Heart right ventricle (tissue), 16 donors: ENCODE measurements around the gene GIMAP5. TPM values are rescaled to one million over a fixed set of nuclear protein-coding genes. Genes with fewer than 3 reads are reported as not detected.
A peak's percentile ranks its signal among the peaks of the same experiment; 100 is the strongest.

Experiments
- ATAC-seq, 8 donors: fragments of 200-7000 bp; cut with Tn5 transposase; one replicate each; pipeline ENCODE4 v1.9.1; 2020; ENCODE audit warnings: mild to moderate bottlenecking in 8 of 8, moderate library complexity in 8 of 8, moderate number of reproducible peaks in 1 of 8
- DNase-seq, 2 donors: peaks; one replicate each; pipeline ENCODE4 v3.0.0-alpha.2; 2020
- H3K27ac ChIP-seq, 10 donors: fragments of 200-600 bp; sonication (generic) in 2 of 10; one replicate each; pipeline versions ENCODE4 v1.5.0 to v1.8.0; 2020 to 2022; ENCODE audit warnings: mild to moderate bottlenecking in 3 of 10
- H3K27me3 ChIP-seq, 7 donors: fragments of 200-600 bp; one replicate each; pipeline ENCODE4 v1.8.0; 2021 to 2022; ENCODE audit warnings: mild to moderate bottlenecking in 2 of 7
- H3K36me3 ChIP-seq, 9 donors: fragments of 200-600 bp; sonication (generic) in 1 of 9; one replicate each; pipeline versions ENCODE4 v1.5.0 to v1.8.0; 2020 to 2022; ENCODE audit warnings: mild to moderate bottlenecking in 2 of 9
- H3K4me1 ChIP-seq, 9 donors: fragments of 200-600 bp; sonication (generic) in 1 of 9; one replicate each; pipeline versions ENCODE4 v1.5.0 to v1.8.0; 2020 to 2022; ENCODE audit warnings: mild to moderate bottlenecking in 4 of 9
- H3K4me3 ChIP-seq, 10 donors: fragments of 200-600 bp; sonication (generic) in 2 of 10; one replicate each; pipeline versions ENCODE4 v1.5.0 to v1.8.0; 2020 to 2022; ENCODE audit warnings: mild to moderate bottlenecking in 7 of 10, moderate library complexity in 2 of 10
- H3K9me3 ChIP-seq, 11 donors: fragments of 200-600 bp in 10 of 11; sonication (generic) in 2 of 11; one replicate each; pipeline versions ENCODE4 v1.5.0 to v1.8.0; 2013 to 2022; ENCODE audit warnings: mild to moderate bottlenecking in 2 of 11, control low read depth in 1 of 11, moderate library complexity in 1 of 11
- WGBS, 2 donors: extraction: QIAGEN DNeasy Blood & Tissue Kit; methylation state at CpG; one replicate each; pipeline ENCODE4 v1.1.7; 2013; ENCODE audit warnings: inconsistent platforms in 1 of 2; 5-methylcytosine and 5-hydroxymethylcytosine counted together
- intact Hi-C, 10 donors: fragments of 100-400 bp; cut with DNase I; formaldehyde crosslinking; loops; one replicate each; pipeline versions ENCODE4 v1.11.1 to v1.14.2; 2022
- polyA plus RNA-seq, 2 donors: library from polyadenylated mRNA; stranded (reverse); fragments of 200-250 nt; gene quantifications; one replicate each; pipeline ENCODE4 v1.2.3, GENCODE V29; 2013
- total RNA-seq, 10 donors: library from RNA; stranded (reverse); fragmentation: NEBNext Ultra II Directional in 3 of 10; extraction: Animal tissue kit (Norgen Biotek cat#: 25700) in 3 of 10; gene quantifications; one replicate each; pipeline versions ENCODE4 v1.2.1 to v1.2.4, GENCODE V29; 2021 to 2023
- TF ChIP-seq, protein P1 (sequence below), 9 donors: fragments of 200-600 bp; sonication (generic) in 2 of 9; IDR thresholded peaks; one replicate each; pipeline versions ENCODE4 v1.5.0 to v1.8.0; 2021 to 2022; ENCODE audit warnings: antibody characterized with exemption in 9 of 9, mild to moderate bottlenecking in 5 of 9, moderate library complexity in 1 of 9
- donor health status: Arrhythmogenic right ventricular cardiomyopathy.
- donor health status: ischemic (EF 13 %, LVEDD 7.1; RV severe dilation, severe dysfunction).
- donor health status: healthy with polysubstance abuse.
- donor health status: DM: no; HTN: yes; CAD: no.
- donor health status: DM: no; HTN: no; CAD: no.
- donor health status: ischemic (EF 25% LVEDD 6.9; RV normal size, moderate dysfunction).
- donor health status: ischemic (EF 25% LVEDD 5.7; RV mildly dilated, moderate dysfunction).
- donor health status: healthy.
- donor health status: DM: yes; HTN: yes; CAD: no.
- donor health status: Ischemic cardiomyopathy.
- donor health status: ischemic (EF 35%, LVEDD 5.7; RV mildly dilated, moderate dysfunction).
- donor health status: nonischemic (EF 11% LVEDD 7.7; RV severe dilation, severe dysfunction).
- donor health status: DM: yes; HTN: yes; CAD: no.
- donor health status: PGD.
- donor health status: ischemic (EF 29% LVEDD 5.4; RV normal size, mild dysfunction).
- donor health status: nonischemic (EF 23%, LVEDD 6.1; RV moderate dilation, normal function).

Gene GIMAP5
- total and polyA plus RNA-seq, 12 donors, result 6.5 to 35.0 (median 14.1) TPM

DNA sequence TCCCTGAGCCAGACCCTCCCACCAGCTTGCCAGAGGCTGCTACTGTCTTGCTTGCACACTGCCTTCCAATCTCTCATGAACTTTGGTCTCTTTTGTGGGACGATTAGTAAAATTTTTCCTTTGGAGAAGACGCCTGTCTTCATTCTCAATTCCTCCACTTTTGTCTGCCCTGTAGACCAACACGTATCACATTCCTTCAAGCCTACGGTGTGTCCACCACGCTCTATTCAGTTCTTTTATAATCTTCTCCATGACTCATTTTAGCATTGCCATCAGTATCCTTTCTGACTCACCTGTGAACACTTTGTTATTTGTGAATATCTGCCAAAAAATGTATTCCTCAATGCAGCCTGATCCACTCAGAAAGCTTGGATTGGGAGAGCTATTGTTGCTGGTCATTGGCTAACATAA lies 1.4 kb downstream of the GIMAP5 start:
- DNase-seq, result no peak
- Histone ChIP-seq H3K36me3 (peaks cover 0 to 38% (median 11%) of the 10 kb centered on the region in 9 donors), H3K9me3 (no peaks in the 10 kb centered on the region), H3K27me3 (no peaks in the 10 kb centered on the region), H3K4me3 (peak overlapping the region; percentile 8 to 68 (median 60)), H3K27ac (peak overlapping the region; percentile 66 to 93 (median 88)), H3K4me1 (peaks cover 4 to 51% (median 42%) of the 10 kb centered on the region in 9 donors)
- TF ChIP-seq, protein P1, sequence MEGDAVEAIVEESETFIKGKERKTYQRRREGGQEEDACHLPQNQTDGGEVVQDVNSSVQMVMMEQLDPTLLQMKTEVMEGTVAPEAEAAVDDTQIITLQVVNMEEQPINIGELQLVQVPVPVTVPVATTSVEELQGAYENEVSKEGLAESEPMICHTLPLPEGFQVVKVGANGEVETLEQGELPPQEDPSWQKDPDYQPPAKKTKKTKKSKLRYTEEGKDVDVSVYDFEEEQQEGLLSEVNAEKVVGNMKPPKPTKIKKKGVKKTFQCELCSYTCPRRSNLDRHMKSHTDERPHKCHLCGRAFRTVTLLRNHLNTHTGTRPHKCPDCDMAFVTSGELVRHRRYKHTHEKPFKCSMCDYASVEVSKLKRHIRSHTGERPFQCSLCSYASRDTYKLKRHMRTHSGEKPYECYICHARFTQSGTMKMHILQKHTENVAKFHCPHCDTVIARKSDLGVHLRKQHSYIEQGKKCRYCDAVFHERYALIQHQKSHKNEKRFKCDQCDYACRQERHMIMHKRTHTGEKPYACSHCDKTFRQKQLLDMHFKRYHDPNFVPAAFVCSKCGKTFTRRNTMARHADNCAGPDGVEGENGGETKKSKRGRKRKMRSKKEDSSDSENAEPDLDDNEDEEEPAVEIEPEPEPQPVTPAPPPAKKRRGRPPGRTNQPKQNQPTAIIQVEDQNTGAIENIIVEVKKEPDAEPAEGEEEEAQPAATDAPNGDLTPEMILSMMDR (IDR thresholded peaks at IDR 0.05), result no peak
- 66 to 75% methylated on average over 5 of the region's 5 CpGs for WGBS, 2 donors
- intact Hi-C loops, result loop anchor here in 6 of 10 donors (2.0 to 10.0 kb wide), 9 partner anchors 16 to 291 kb away; partner anchors contain the start of genes GIMAP6 (in 5 of the 6), GIMAP8 (in 3 of the 6), GIMAP2 (in 1 of the 6) and GIMAP4 (in 1 of the 6)
- peak in 6 of 8 donors; percentile 3 to 55 (median 28) for ATAC-seq

DNA sequence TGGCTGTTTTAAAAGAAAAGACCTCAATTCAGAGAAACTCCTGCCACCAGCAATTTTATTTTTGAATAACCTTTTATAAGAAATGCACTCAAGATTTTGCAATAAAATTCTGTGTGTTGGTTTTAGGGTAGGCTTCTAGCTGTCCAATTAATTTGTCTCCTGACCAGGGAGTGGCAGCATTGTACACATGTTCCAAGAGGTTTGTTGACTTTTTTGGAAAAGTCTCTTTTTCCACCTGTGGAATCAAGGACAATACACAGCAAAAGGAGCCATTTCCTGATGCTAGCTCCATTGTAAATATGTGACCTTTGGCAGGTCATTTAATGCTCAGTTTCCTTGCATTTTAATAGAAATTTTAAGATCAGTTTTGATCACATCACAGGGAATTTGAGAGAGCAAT lies 1.8 kb downstream of the GIMAP5 start:
- Histone ChIP-seq H3K36me3 (peaks cover 0 to 43% (median 11%) of the 10 kb centered on the region in 9 donors), H3K4me3 (peak overlapping the region; percentile 2 to 68 (median 60)), H3K27ac (peak overlapping the region in 9 of 10 donors; percentile 81 to 93 (median 89)), H3K27me3 (no peaks in the 10 kb centered on the region), H3K9me3 (no peaks in the 10 kb centered on the region), H3K4me1 (peaks cover 4 to 55% (median 46%) of the 10 kb centered on the region in 9 donors)
- TF ChIP-seq, protein P1 (IDR thresholded peaks at IDR 0.05), result peak in 7 of 9 donors; percentile 26 to 64 (median 52)
- DNase-seq (no peak), ATAC-seq (peak in 6 of 8 donors; percentile 39 to 73 (median 61))
- intact Hi-C loops, result loop anchor here in 6 of 10 donors (2.0 to 10.0 kb wide), 9 partner anchors 16 to 292 kb away; partner anchors contain the start of genes GIMAP6 (in 5 of the 6), GIMAP8 (in 3 of the 6), GIMAP2 (in 1 of the 6) and GIMAP4 (in 1 of the 6)

DNA sequence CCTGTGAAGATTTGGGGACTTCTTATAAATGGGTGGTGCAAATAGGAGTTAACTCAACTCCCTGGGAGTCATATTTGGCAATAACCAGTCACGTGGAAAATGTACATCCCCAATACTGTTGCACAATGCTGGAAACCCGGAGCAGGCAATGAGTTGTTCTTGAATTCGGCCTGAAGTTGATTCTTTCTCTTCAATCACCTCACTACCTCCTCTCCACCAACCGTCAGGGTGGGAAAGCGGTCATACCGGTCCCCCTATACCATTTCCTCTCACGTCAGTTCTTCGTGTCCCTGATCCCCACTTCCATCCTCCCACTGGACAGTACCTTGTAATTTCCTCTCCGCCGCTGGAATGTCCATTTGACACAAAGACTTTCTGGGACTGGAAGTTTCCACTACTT lies 2.8 kb downstream of the GIMAP5 start:
- DNase-seq (no peak), ATAC-seq (peak in 4 of 8 donors; percentile 39 to 71 (median 55))
- Histone ChIP-seq H3K4me1 (peaks cover 8 to 64% (median 56%) of the 10 kb centered on the region in 9 donors), H3K27me3 (no peaks in the 10 kb centered on the region), H3K4me3 (peak overlapping the region in 9 of 10 donors; percentile 5 to 68 (median 61)), H3K36me3 (peaks cover 0 to 51% (median 11%) of the 10 kb centered on the region in 9 donors), H3K27ac (peak overlapping the region; percentile 19 to 93 (median 88)), H3K9me3 (no peaks in the 10 kb centered on the region)
- intact Hi-C loops, result loop anchor here in 3 of 10 donors (5.0 to 10.0 kb wide), 3 partner anchors 53 to 288 kb away; partner anchors contain the start of genes GIMAP2 (in 1 of the 3) and GIMAP8 (in 1 of the 3)
- WGBS, 2 donors, result 63 to 65% methylated on average over 10 of the region's 10 CpGs
- TF ChIP-seq, protein P1 (IDR thresholded peaks at IDR 0.05), result no peak

DNA sequence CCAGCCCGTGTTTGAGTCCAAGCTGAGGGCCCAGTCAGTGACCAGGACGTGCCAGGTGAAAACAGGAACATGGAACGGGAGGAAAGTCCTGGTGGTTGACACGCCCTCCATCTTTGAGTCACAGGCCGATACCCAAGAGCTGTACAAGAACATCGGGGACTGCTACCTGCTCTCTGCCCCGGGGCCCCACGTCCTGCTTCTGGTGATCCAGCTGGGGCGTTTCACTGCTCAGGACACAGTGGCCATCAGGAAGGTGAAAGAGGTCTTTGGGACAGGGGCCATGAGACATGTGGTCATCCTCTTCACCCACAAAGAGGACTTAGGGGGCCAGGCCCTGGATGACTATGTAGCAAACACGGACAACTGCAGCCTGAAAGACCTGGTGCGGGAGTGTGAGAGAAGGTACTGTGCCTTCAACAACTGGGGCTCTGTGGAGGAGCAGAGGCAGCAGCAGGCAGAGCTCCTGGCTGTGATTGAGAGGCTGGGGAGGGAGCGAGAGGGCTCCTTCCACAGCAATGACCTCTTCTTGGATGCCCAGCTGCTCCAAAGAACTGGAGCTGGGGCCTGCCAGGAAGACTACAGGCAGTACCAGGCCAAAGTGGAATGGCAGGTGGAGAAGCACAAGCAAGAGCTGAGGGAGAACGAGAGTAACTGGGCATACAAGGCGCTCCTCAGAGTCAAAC lies 5.2 kb downstream of the GIMAP5 start:
- no peak for DNase-seq
- H3K9me3 ChIP-seq, result no peaks in the 10 kb centered on the region
- H3K27ac ChIP-seq, result peak overlapping the region in 7 of 10 donors; percentile 31 to 90 (median 85)
- peaks cover 8 to 65% (median 55%) of the 10 kb centered on the region in 9 donors for H3K4me1 ChIP-seq
- TF ChIP-seq, protein P1 (IDR thresholded peaks at IDR 0.05), result no peak
- WGBS, 2 donors, result 77 to 95% methylated on average over 14 of the region's 14 CpGs
- intact Hi-C loops, result loop anchor here in 3 of 10 donors (5.0 to 10.0 kb wide), 3 partner anchors 55 to 290 kb away; partner anchors contain the start of genes GIMAP2 (in 1 of the 3) and GIMAP8 (in 1 of the 3)
- peaks cover 0 to 51% (median 11%) of the 10 kb centered on the region in 9 donors for H3K36me3 ChIP-seq
- H3K4me3 ChIP-seq, result peak overlapping the region in 2 of 10 donors; percentile 6 to 15
- H3K27me3 ChIP-seq, result no peaks in the 10 kb centered on the region
- no peak for ATAC-seq
